HepG2 (cell line): ENCODE results near the gene GALP. TPM values are rescaled to one million over a fixed set of nuclear protein-coding genes. Genes with fewer than 3 reads are reported as not detected.

Experiments used
- ATAC-seq: fragments of 200-7000 bp; cut with Tn5 transposase; 3 replicates; pipeline ENCODE4 v1.9.1; 2020; ENCODE audit warnings: mild to moderate bottlenecking, moderate library complexity
- BruUV-seq: library from RNA; stranded (reverse); fragments of 400-500 nt; replicated peaks from 2 replicates; lab custom pipeline; 2021; lab: Mats Ljungman, UMichigan
- CTCF ChIA-PET: fragments of 300-600 bp; formaldehyde crosslinking; extraction: SDS; loops from one replicate; lab custom pipeline; 2021; ENCODE audit warnings: low total read pairs, inconsistent platforms, low intra/inter-chr PET ratio; lab: Yijun Ruan, JAX
- POLR2A ChIA-PET: fragments of 350-600 bp; sonication (Branson Sonifier 250); formaldehyde crosslinking; loops from one replicate; lab custom pipeline; 2020; ENCODE audit warnings: antibody characterized with exemption, inconsistent platforms; lab: Yijun Ruan, JAX
- DNase-seq: peaks from one replicate; pipeline ENCODE4 v3.0.0-alpha.2; 2015; ENCODE audit warnings: low spot score
- FAIRE-seq: peaks from 3 replicates; lab custom pipeline; 2011; peaks lifted over from hg19 to GRCh38; lab: Jason Lieb, UNC
- H2AFZ ChIP-seq: one replicate; pipeline ENCODE4 v1.6.1; 2011; ENCODE audit warnings: low read length, inconsistent platforms
- H3K27ac ChIP-seq: fragments of 300-600 bp; 3 replicates; pipeline ENCODE4 v1.8.0; 2011; ENCODE audit warnings: mixed run types, mild to moderate bottlenecking, mixed read lengths, low read length, inconsistent platforms; ENCODE audit not compliant: insufficient read depth; ENCODE audit errors: extremely low read length
- H3K27me3 ChIP-seq, 2 experiments: fragments of 200-600 bp in 1 of 2; 2 replicates in 1 of 2; 3 replicates in 1 of 2; pipeline versions ENCODE4 v1.6.0 to v1.8.0; 2011; ENCODE audit warnings: low read length in 2 of 2, mild to moderate bottlenecking in 2 of 2, moderate library complexity in 2 of 2, inconsistent platforms in 1 of 2; ENCODE audit not compliant: insufficient read depth in 2 of 2, control insufficient read depth in 1 of 2
- H3K36me3 ChIP-seq, 2 experiments: fragments of 200-600 bp in 1 of 2; replicated peaks in 1 of 2; 2 replicates in 1 of 2; 3 replicates in 1 of 2; pipeline versions ENCODE4 v1.5.1 to v1.8.0; 2011; ENCODE audit warnings: low read length in 2 of 2, inconsistent platforms in 1 of 2; ENCODE audit not compliant: insufficient read depth in 2 of 2, control insufficient read depth in 1 of 2
- H3K4me1 ChIP-seq: 2 replicates; pipeline ENCODE4 v1.5.1; 2012; ENCODE audit warnings: low read length, inconsistent platforms; ENCODE audit not compliant: insufficient read depth
- H3K4me2 ChIP-seq: 2 replicates; pipeline ENCODE4 v1.6.0; 2011; ENCODE audit warnings: low read depth, low read length, inconsistent platforms
- H3K4me3 ChIP-seq, 3 experiments: fragments of 200-600 bp in 1 of 3; sonication (generic), shearing (Covaris generic) in 1 of 3; replicated peaks in 1 of 3; 2 replicates each; pipeline ENCODE4 v1.5.1; 2011 to 2016; ENCODE audit warnings: low read length in 3 of 3, inconsistent platforms in 2 of 3, low read depth in 2 of 3, mild to moderate bottlenecking in 2 of 3, control low read depth in 1 of 3, mixed read lengths in 1 of 3; ENCODE audit not compliant: insufficient read depth in 1 of 3
- H3K79me2 ChIP-seq: one replicate; pipeline ENCODE4 v1.6.1; 2011; ENCODE audit warnings: low read length, inconsistent platforms; ENCODE audit not compliant: insufficient read depth
- H3K9ac ChIP-seq: 2 replicates; pipeline ENCODE4 v1.6.0; 2011; ENCODE audit warnings: mild to moderate bottlenecking, low read depth, low read length, inconsistent platforms; ENCODE audit not compliant: insufficient read depth
- H3K9me3 ChIP-seq: 2 replicates; pipeline ENCODE4 v1.5.1; 2012; ENCODE audit warnings: mild to moderate bottlenecking, low read length
- H4K20me1 ChIP-seq: 2 replicates; pipeline ENCODE4 v1.6.0; 2011; ENCODE audit warnings: inconsistent platforms, mild to moderate bottlenecking, low read length, moderate library complexity; ENCODE audit not compliant: insufficient read depth
- RBFOX2 ChIP-seq: fragments of 200-400 bp; formaldehyde crosslinking; IDR thresholded peaks from 2 replicates; pipeline ENCODE4 v1.6.1; 2017; ENCODE audit warnings: low read depth, mild to moderate bottlenecking, low read length
- WGBS: methylation state at CpG from one replicate; pipeline ENCODE4 v1.1.6; 2017; ENCODE audit warnings: low lambda C conversion rate; 5-methylcytosine and 5-hydroxymethylcytosine counted together
- in situ Hi-C: cut with HindIII; loops from 2 replicates; pipeline ENCODE4 v1.10.0; 2017; ENCODE audit warnings: low pct_unique_long_range_greater_than_20kb; ENCODE audit not compliant: extremely low pct_ligation_motif_present
- intact Hi-C: fragments of 100-400 bp; cut with micrococcal nuclease; formaldehyde crosslinking; loops from one replicate; pipeline ENCODE4 v1.10.0; 2022; ENCODE audit not compliant: unreplicated experiment
- polyA plus RNA-seq, 8 experiments: library from polyadenylated mRNA; depleted of rRNA in 3 of 8; stranded (reverse) in 7 of 8; unstranded in 1 of 8; fragments of >200 nt; fragmentation: Illumina TruSeq in 4 of 8; extraction: Trizol in 4 of 8; gene quantifications; 2 replicates each; pipeline versions ENCODE4 v1.2.1 to v1.2.3, GENCODE V29; 2011 to 2016; ENCODE audit warnings: low read depth in 4 of 8, missing spikeins in 1 of 8, mixed read lengths in 1 of 8; ENCODE audit not compliant: insufficient read depth in 1 of 8
- total RNA-seq, 5 experiments: library from RNA; depleted of rRNA; stranded (reverse); fragments of >200 nt; fragmentation: Illumina TruSeq; extraction: Trizol; gene quantifications; 2 replicates each; pipeline ENCODE4 v1.2.3, GENCODE V29; 2016; ENCODE audit warnings: low read depth in 1 of 5
- TF ChIP-seq, protein P1 (sequence below): sonication (generic); formaldehyde crosslinking; IDR thresholded peaks from 2 replicates; pipeline ENCODE4 v1.4.0; 2020; ENCODE audit warnings: missing genetic modification reagents, borderline replicate concordance
- TF ChIP-seq, protein P2 (sequence below): IDR thresholded peaks from 2 replicates; pipeline ENCODE4 v1.6.1; 2016
- TF ChIP-seq, protein P3 (sequence below): sonication (generic); formaldehyde crosslinking; IDR thresholded peaks from 2 replicates; pipeline ENCODE4 v1.8.0; 2022; ENCODE audit warnings: mild to moderate bottlenecking, missing genetic modification reagents, moderate library complexity

Gene GALP
- total and polyA plus RNA-seq, 2 of the 13 experiments (the other 11 are each of a cell fraction or from before 2014, with no cell fraction given), result not detected

DNA sequence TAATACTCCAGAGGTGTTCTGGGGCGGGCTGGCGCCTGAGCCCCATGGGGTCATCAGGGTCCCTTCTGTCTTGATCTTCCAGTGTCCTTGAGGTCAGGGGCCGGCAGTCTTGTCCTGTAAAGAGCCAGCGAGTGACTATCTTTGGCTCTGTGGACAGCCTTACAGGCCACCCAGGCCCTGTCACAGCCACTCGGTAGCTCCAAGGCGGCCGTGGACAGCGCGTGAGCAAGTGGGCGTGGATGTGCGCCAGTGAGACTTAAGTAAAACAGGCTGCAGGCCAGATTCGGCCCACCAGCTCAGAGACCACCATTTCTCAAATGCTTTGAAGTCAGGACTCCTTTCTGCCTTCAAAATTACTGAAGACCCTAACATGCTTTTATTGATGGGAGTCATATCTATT is 31.0 kb upstream of the GALP start:
- Histone ChIP-seq H3K36me3 (peaks cover 8 to 29% of the 10 kb centered on the region in 2 experiments; a peak in 4 of 5 replicates), H3K4me1 (peaks cover 50% of the 10 kb centered on the region), H3K79me2 (peaks cover 44% of the 10 kb centered on the region), H3K27ac (no peak overlapping the region), H3K4me2 (0 out of 2 replicates have a peak overlapping the region, but pooled peaks have one; percentile 2), H3K9me3 (no peaks in the 10 kb centered on the region), H3K9ac (no peak overlapping the region), H3K27me3 (no peaks in the 10 kb centered on the region; a peak in 1 of 5 replicates), H3K4me3 (no peak overlapping the region), H2AFZ (no peak overlapping the region), H4K20me1 (peaks cover 9% of the 10 kb centered on the region; the same call in 1 of the 2 replicates)
- ChIA-PET CTCF (no interaction called here), POLR2A (interaction anchor here (2.4 to 4.9 kb wide), 2 partner anchors 9 to 24 kb away, joined by 7 to 52 read pairs; partner anchors contain the start of gene ZNF787)
- in situ Hi-C loops, result no loop called here
- intact Hi-C loops, result no loop called here
- no peak for DNase-seq
- FAIRE-seq, result no peak
- BruUV-seq, result no TSS peak
- over 99% methylated on average over 8 of the region's 12 CpGs for WGBS
- ATAC-seq, result no peak
- TF ChIP-seq, protein P1, sequence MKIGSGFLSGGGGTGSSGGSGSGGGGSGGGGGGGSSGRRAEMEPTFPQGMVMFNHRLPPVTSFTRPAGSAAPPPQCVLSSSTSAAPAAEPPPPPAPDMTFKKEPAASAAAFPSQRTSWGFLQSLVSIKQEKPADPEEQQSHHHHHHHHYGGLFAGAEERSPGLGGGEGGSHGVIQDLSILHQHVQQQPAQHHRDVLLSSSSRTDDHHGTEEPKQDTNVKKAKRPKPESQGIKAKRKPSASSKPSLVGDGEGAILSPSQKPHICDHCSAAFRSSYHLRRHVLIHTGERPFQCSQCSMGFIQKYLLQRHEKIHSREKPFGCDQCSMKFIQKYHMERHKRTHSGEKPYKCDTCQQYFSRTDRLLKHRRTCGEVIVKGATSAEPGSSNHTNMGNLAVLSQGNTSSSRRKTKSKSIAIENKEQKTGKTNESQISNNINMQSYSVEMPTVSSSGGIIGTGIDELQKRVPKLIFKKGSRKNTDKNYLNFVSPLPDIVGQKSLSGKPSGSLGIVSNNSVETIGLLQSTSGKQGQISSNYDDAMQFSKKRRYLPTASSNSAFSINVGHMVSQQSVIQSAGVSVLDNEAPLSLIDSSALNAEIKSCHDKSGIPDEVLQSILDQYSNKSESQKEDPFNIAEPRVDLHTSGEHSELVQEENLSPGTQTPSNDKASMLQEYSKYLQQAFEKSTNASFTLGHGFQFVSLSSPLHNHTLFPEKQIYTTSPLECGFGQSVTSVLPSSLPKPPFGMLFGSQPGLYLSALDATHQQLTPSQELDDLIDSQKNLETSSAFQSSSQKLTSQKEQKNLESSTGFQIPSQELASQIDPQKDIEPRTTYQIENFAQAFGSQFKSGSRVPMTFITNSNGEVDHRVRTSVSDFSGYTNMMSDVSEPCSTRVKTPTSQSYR, result no peak
- TF ChIP-seq, protein P2, sequence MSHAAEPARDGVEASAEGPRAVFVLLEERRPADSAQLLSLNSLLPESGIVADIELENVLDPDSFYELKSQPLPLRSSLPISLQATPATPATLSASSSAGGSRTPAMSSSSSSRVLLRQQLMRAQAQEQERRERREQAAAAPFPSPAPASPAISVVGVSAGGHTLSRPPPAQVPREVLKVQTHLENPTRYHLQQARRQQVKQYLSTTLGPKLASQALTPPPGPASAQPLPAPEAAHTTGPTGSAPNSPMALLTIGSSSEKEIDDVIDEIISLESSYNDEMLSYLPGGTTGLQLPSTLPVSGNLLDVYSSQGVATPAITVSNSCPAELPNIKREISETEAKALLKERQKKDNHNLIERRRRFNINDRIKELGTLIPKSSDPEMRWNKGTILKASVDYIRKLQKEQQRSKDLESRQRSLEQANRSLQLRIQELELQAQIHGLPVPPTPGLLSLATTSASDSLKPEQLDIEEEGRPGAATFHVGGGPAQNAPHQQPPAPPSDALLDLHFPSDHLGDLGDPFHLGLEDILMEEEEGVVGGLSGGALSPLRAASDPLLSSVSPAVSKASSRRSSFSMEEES (CRISPR knock-in tag), result no peak
- TF ChIP-seq, protein P3, sequence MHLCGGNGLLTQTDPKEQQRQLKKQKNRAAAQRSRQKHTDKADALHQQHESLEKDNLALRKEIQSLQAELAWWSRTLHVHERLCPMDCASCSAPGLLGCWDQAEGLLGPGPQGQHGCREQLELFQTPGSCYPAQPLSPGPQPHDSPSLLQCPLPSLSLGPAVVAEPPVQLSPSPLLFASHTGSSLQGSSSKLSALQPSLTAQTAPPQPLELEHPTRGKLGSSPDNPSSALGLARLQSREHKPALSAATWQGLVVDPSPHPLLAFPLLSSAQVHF (CRISPR knock-in tag), result no peak
- peak; percentile 53 for TF ChIP-seq RBFOX2
